GM19324 (cell line): ENCODE data around the gene ACADM.
"Not testable (repeated sequence)": the region's sequence is repeated elsewhere in the genome, so short reads cannot be mapped to it uniquely, and the experiment has no call there.

Experiments used
- ATAC-seq: cut with Tn5 transposase; IDR thresholded peaks from one replicate; pipeline ENCODE4 v1.9.1; 2021; ENCODE audit warnings: mild to moderate bottlenecking, moderate library complexity; ENCODE audit not compliant: unreplicated experiment, low FRiP score

ACADM gene

DNA sequence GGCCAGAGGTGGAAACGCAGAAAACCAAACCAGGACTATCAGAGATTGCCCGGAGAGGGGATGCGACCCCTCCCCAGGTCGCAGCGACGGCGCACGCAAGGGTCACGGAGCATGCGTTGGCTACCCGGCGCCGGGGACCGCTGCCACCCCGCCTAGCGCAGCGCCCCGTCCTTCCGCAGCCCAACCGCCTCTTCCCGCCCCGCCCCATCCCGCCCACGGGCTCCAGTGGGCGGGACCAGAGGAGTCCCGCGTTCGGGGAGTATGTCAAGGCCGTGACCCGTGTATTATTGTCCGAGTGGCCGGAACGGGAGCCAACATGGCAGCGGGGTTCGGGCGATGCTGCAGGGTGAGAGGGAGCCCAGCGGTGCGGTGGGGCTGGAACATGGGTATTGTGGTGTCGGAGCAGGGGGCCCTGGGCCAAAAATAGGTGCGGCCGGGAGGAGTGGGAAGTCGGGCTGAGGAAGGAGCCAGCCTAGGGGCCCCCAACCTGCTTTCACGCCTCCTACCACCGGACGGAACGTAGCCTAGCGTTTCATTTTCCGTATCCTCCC, at the start of gene ACADM:
Gene ACADM (plus strand): TSS at position 238 of the 551 bp plus-strand sequence. CDS start 79 bp downstream, at position 317.
- peak; percentile 98 for ATAC-seq

GRCh38 chr1:75677443-75677842, 47.1 kb upstream of the ACADM start:
- ATAC-seq: no peak

DNA sequence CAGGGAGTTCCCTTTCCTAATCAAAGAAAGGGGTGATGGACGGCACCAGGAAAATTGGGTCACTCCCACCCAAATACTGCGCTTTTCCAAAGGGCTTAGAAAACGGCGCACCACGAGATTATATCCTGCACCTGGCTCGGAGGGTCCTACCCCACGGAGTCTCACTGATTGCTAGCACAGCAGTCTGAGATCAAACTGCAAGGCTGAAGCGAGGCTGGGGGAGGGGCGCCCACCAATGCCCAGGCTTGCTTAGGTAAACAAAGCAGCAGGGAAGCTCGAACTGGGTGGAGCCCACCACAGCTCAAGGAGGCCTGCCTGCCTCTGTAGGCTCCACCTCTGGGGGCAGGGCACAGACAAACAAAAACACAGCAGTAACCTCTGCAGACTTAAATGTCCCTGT, 46.5 kb upstream of the ACADM start:
- ATAC-seq: not testable (repeated sequence)

GRCh38 chr1:75690547-75690946, 34.0 kb upstream of the ACADM start:
- ATAC-seq: no peak

- ATAC-seq: no peak
Observed at GRCh38 chr1:75693551-75693950, 31.0 kb upstream of the ACADM start.

DNA sequence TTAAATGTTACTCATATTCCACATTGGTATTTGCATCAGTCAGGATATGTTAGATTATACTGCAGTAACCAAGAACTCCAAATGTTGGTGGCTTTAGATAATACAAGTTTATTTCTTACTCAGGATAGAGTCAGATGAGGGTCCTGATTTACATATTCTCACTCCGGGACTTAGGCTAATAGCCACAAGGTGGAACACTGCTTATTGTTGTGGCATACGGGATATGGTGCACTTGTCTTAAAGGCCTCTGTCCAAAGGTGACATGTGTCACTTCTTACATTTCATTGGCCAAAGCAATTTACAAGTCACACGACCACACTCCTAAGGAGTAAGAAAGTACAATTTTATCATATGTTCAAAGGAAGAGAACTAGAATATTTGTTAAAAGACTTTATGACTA, 28.5 kb upstream of the ACADM start:
- no peak for ATAC-seq

DNA sequence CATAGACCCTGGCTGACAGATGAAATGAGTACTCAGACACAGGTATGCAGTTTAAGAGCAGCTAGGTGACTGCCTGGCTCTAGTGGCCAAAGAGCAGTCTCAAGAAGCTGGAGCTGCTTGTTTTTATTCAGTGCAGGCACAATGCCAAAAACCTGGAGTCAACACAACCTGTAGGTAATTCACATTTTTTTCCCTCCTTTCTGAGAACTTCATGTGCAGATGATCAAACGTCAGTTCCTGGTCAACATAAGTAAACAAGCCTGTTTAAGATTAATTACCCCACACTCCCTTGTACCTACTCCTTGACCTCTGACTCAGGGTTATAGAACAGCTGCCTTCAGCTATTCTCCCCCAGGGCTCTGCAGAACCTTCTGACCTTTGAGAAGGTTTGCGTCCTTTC, 17.3 kb upstream of the ACADM start:
- ATAC-seq: no peak

DNA sequence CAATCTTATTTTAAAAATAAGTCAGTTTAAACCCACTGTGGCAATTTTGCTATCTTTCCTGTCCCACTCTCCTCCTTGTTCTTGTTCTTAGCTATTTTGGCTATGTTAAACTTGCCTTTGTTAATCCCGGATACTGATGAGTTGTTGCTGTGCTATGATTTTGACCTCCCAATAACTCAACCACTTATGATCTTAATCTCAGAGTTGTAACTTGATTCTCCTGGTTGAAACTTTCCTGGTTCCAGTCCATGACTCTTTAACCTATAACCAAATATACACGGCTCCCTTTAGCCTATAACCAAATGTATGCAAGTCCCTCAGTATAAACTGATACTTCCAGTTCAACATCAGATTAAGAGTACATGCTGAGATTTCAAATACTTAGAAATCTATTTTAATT, 15.6 kb upstream of the ACADM start:
- no peak for ATAC-seq

DNA sequence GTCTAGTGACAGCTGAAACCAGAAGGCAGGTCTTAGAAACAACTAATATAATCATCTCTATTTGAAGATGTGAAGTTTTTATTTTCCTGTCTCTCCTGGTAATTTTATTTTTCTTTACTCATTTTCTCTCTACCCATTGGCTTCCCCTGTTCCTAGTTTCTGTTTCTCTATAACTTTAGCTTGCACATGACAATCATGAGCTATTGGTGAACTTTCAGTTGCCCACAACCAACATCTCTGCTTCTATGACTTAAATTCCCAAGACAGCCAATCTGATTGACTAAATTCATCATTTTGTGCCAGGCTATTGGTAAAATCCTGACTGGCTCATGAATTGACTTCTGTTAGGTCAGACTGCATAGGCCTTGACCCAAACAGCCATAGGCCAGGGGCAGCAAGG, 13.7 kb upstream of the ACADM start:
- no peak for ATAC-seq

- ATAC-seq: no peak
Observed at GRCh38 chr1:75711846-75712245, 12.7 kb upstream of the ACADM start.

DNA sequence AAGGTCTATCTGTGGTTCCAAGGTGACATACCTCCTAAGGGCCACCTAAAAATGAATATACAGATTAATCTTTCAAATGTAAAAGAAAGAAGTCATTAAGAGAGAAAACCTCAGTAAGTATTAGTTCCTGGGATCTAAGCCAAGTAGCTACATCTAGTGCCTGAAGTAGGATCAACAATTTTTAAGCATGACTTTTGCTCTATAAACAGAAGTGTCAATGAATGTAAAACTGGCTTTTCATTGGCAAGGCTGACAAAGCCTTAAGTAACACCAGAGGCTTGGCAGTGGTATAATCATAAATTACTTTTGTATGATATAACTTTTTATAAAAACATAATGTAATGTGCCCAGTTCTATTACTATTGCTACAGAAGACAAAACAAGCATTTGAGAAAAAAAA, 12.2 kb upstream of the ACADM start:
- no peak for ATAC-seq

- no peak for ATAC-seq
Observed at GRCh38 chr1:75719810-75720209, 4.7 kb upstream of the ACADM start.

DNA sequence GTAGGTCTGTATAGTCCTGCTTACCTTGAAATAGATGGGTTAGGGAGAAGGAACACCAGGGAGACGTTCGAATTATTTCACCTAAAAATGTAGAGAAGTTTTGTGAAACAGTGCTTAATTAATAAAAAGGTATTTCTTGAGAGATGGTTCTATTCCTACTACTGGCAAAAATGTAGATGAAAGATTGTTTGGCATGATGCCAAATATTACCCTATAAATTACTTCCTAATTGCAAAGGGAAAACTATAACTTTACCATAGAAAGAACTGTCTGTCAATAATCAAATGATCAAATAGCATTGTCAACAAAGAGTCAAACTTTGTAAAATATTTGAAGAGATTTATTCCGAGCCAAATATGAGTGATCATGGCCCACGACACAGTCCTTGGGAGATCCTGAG, 4.2 kb upstream of the ACADM start:
- ATAC-seq: no peak

DNA sequence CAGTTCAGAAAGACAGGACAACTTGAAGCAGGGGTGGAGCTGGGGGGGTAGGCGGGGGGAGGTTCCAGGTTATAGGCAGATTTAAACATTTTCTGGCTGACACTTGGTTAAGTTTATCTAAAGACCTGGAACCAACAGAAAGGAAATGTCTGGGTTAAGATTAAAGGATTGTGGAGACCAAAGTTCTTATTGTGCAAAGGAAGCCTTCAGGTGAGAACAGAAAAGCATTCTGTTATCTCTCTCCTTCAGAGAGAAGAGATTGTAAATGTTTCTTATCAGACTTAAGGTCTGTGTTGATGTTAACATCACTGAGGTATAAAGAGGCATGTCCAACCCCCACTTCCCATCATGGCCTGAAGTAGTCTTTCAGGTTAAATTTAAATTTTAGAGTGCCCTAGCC, 3.7 kb upstream of the ACADM start:
- no peak for ATAC-seq

- not testable (repeated sequence) for ATAC-seq
Observed at GRCh38 chr1:75722246-75722645, 2.3 kb upstream of the ACADM start.

GRCh38 chr1:75722966-75723365, 1.5 kb upstream of the ACADM start:
- ATAC-seq: no peak

DNA sequence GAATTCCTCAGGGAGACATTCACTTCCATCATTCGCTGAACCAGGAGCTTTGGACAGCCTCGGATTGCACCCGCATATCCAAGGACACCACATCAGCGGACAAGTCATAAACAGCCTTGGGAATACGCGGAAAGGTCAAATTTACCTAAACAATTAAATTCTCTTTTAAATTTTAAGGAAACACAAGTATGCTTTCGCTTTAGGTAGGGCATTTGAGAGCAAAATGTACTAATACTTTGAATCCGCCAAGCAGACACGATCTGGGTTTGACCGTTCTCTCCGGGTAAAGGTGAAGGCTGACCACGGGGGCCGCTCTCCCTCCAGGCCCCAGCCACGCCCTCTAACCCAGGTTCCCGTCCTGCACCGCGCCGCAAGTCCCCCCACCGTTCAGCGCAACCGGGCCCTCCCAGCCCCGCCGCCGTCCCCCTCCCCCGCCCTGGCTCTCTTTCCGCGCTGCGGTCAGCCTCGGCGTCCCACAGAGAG, 479 bp upstream of the ACADM start:
- ATAC-seq: peak; percentile 78

DNA sequence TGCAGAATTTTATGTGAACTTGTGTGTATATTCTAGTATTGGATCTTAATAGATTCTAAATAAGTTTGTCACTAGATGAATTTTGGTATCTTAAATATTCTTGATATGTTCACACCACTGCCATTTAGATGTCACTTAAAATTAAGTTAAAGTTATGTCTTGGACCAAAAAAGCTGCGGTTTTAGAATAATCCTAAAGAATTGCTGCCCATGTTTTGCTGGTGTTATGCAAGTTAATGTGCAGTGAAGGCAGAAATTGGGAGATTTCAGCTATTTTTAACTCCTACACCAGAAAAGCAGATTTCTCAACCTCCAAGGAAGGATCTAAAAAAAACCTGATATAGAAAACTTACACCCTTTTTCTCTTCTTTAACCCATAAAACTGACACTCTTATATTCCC, 757 bp downstream of the ACADM start:
- ATAC-seq: no peak

DNA sequence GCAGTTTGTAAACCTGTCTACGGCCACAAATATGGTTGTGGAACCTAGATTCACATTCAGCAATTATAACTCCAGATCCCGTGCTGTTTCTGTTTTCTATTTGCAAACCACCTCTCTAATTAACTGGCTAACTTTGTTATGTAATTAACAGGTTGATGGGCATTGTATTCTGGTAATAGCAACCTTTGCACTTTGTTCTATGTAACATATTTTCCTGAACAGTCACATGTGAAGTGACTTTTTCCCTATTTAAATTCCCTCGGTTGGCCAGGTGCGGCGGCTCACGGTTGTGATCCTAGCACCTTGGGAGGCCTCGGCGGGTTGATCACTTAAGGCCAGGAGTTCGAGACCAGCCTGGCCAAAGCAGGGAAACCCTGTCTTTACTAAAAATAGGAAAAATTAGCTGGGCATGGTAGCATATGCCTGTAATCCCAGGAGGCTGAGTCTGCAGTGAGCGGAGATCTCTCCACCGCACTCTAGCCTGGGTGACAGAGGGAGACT, 1.4 kb downstream of the ACADM start:
- no peak for ATAC-seq

- ATAC-seq: no peak
Observed at GRCh38 chr1:75727571-75727970, 3.1 kb downstream of the ACADM start.

DNA sequence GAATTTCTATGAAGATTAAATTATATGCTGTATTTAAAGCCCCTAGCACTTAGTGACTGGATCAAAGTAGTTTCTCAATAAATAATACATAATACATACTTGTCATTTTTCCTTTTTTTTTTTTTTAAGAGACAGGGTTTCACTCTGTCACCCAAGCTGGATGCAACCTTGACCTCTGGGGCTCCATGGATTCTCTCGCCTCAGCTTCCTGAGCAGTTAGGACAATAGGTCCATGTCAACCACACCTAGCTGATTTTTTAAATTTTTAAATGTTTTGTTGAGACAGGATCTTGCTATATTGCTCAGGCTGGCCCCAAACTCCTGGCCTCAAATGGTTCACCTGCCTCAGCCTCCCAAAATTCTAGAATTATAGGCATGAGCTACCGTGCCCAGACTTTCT, 5.9 kb downstream of the ACADM start:
- ATAC-seq: no peak

DNA sequence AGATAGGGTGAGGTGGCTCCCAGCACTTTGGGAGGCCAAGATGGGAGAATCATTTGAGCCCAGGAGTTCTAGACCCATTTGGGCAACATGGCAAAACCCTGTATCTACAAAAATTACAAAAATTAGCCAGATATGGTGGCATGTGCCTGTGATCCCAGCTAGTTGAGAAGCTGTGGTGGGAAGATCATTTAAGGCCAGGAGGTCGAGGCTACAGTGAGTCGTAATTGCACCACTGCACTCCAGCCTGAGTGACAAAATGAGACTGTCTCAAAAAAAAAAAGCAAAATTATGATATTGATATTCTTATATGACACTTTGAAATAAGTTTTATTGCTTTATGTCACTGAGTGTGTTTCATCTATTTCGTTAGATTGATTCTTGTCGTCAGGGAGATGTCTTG, 7.4 kb downstream of the ACADM start:
- no peak for ATAC-seq

DNA sequence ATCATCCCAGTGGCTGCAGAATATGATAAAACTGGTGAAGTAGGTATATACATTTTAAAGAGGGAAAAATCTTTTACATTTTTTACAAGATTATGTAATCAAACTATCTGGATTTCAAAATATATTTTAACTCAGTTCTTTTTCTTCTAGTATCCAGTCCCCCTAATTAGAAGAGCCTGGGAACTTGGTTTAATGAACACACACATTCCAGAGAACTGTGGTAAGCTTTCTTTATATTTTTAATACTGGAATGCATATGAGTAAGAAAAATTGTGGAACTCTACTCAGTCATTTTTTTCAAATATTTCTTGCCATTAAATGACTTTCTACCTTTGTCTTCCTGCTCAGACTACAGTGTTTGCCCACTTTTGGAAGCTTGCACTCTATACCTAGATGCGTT, 8.2 kb downstream of the ACADM start:
- ATAC-seq: no peak
